ENCODE measurements around the gene PCSK1N. TPM values are rescaled to one million over a fixed set of nuclear protein-coding genes. Genes with fewer than 3 reads are reported as not detected.

PCSK1N gene
- total and polyA plus RNA-seq, 9 of the 15 experiments (the other 6 are each of a cell fraction or from before 2014, with no cell fraction given) = 0.07 to 0.55 (median 0.54) TPM; not detected in 6

DNA sequence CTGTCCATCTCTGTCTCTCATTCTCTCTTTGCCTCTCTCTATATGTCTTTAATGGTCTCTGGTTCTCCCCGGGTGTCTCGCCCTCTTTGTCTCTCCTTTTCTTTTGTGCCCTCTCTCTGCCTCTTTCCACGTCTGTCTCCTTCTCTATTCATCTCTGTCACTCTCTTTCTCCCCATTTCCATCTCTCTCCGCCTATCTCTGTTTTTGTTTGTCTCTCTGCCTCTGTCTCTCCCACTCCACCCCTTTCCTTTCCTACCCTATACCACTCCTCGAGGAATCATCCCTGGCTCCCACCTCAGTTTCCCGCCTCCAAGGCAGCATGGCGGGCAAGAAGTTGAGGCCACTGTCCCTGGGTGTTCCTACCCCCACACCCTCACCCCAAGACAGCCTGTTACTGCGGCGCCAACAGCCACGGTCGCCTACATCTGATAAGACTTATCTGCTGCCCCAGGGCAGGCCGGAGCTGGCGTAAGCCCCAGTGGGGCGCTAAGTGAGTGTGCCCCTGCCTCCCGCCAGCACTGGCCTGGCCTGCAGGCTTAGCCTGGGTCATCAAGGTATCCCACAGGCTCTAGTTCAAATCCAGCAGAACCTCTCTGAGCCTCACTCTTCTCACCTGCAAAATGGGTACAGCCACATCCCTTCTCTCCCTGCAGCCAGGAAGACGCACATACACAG is 49.7 kb downstream of the PCSK1N start (continued):
- TF ChIP-seq HMG20B (CRISPR knock-in tag; IDR thresholded peaks at IDR 0.05) (no peak), KHSRP (IDR thresholded peaks at IDR 0.05) (no peak), HINFP (tag; conservative IDR thresholded peaks at IDR 0.05; ENCODE audit: low read depth) (no peak), EP300 (IDR thresholded peaks at IDR 0.05; ENCODE audit: low read length) (peak; percentile 87), RBBP5 (IDR thresholded peaks at IDR 0.05; ENCODE audit: borderline replicate concordance, insufficient read depth, low read length, poor library complexity, severe bottlenecking) (no peak), ARID4B (CRISPR knock-in tag; IDR thresholded peaks at IDR 0.05) (no peak), MCM2 (IDR thresholded peaks at IDR 0.05; ENCODE audit: low read depth) (no peak), CBX1 (IDR thresholded peaks at IDR 0.05; ENCODE audit: low read depth) (peak; percentile 98), YBX1 (IDR thresholded peaks at IDR 0.05) (no peak)
- TF ChIP-seq, protein P1, sequence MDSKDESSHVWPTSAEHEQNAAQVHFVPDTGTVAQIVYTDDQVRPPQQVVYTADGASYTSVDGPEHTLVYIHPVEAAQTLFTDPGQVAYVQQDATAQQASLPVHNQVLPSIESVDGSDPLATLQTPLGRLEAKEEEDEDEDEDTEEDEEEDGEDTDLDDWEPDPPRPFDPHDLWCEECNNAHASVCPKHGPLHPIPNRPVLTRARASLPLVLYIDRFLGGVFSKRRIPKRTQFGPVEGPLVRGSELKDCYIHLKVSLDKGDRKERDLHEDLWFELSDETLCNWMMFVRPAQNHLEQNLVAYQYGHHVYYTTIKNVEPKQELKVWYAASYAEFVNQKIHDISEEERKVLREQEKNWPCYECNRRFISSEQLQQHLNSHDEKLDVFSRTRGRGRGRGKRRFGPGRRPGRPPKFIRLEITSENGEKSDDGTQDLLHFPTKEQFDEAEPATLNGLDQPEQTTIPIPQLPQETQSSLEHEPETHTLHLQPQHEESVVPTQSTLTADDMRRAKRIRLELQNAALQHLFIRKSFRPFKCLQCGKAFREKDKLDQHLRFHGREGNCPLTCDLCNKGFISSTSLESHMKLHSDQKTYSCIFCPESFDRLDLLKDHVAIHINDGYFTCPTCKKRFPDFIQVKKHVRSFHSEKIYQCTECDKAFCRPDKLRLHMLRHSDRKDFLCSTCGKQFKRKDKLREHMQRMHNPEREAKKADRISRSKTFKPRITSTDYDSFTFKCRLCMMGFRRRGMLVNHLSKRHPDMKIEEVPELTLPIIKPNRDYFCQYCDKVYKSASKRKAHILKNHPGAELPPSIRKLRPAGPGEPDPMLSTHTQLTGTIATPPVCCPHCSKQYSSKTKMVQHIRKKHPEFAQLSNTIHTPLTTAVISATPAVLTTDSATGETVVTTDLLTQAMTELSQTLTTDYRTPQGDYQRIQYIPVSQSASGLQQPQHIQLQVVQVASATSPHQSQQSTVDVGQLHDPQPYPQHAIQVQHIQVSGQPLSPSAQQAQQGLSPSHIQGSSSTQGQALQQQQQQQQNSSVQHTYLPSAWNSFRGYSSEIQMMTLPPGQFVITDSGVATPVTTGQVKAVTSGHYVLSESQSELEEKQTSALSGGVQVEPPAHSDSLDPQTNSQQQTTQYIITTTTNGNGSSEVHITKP (IDR thresholded peaks at IDR 0.05; ENCODE audit: partially characterized antibody) = no peak
- TF ChIP-seq, protein P2, sequence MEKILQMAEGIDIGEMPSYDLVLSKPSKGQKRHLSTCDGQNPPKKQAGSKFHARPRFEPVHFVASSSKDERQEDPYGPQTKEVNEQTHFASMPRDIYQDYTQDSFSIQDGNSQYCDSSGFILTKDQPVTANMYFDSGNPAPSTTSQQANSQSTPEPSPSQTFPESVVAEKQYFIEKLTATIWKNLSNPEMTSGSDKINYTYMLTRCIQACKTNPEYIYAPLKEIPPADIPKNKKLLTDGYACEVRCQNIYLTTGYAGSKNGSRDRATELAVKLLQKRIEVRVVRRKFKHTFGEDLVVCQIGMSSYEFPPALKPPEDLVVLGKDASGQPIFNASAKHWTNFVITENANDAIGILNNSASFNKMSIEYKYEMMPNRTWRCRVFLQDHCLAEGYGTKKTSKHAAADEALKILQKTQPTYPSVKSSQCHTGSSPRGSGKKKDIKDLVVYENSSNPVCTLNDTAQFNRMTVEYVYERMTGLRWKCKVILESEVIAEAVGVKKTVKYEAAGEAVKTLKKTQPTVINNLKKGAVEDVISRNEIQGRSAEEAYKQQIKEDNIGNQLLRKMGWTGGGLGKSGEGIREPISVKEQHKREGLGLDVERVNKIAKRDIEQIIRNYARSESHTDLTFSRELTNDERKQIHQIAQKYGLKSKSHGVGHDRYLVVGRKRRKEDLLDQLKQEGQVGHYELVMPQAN (IDR thresholded peaks at IDR 0.05; ENCODE audit: borderline replicate concordance) = 0 out of 2 replicates have a peak, but pooled peaks have one; percentile 21

Data from K562 (cell line).